H1 (cell line): ENCODE results near the gene NPHP4. TPM values are rescaled to one million over a fixed set of nuclear protein-coding genes. Genes with fewer than 3 reads are reported as not detected.

Experiments
- BCL11A ChIP-seq, 2 experiments: IDR thresholded peaks; one replicate each; pipeline ENCODE4 v1.6.1; 2011; ENCODE audit warnings: low read depth in 2 of 2, low read length in 2 of 2, mild to moderate bottlenecking in 2 of 2
- CEBPB ChIP-seq: IDR thresholded peaks from 2 replicates; pipeline ENCODE4 v1.6.1; 2012; ENCODE audit warnings: low read depth, low read length
- CHD1 ChIP-seq: IDR thresholded peaks from 2 replicates; pipeline ENCODE4 v1.6.1; 2012; ENCODE audit warnings: low read depth, low read length, improper control_type of control experiment
- CTBP2 ChIP-seq: IDR thresholded peaks from 2 replicates; pipeline ENCODE4 v1.7.0; 2011; ENCODE audit warnings: borderline replicate concordance, mild to moderate bottlenecking, moderate library complexity, mixed read lengths, low read length; ENCODE audit not compliant: insufficient read depth, insufficient read length
- GABPA ChIP-seq: IDR thresholded peaks from 2 replicates; pipeline ENCODE4 v1.6.1; 2011; ENCODE audit warnings: mild to moderate bottlenecking, low read length, moderate library complexity, borderline replicate concordance; ENCODE audit not compliant: insufficient read depth
- MAX ChIP-seq: IDR thresholded peaks from 2 replicates; pipeline ENCODE4 v1.6.1; 2012; ENCODE audit warnings: inconsistent platforms
- NRF1 ChIP-seq: IDR thresholded peaks from 2 replicates; pipeline ENCODE4 v1.6.1; 2011; ENCODE audit warnings: mild to moderate bottlenecking, low read depth, low read length, improper control_type of control experiment
- POLR2A ChIP-seq, 2 experiments: IDR thresholded peaks; 1 replicate in 1 of 2; 2 replicates in 1 of 2; pipeline ENCODE4 v1.6.1; 2011; ENCODE audit warnings: low read depth in 2 of 2, low read length in 2 of 2, mild to moderate bottlenecking in 2 of 2; ENCODE audit errors: control extremely low read depth in 1 of 2
- POLR2AphosphoS5 ChIP-seq: IDR thresholded peaks from 2 replicates; pipeline ENCODE4 v1.6.1; 2011; ENCODE audit warnings: low read depth, low read length
- RFX5 ChIP-seq: IDR thresholded peaks from 2 replicates; pipeline ENCODE4 v1.6.1; 2011; ENCODE audit warnings: low read depth, low read length, improper control_type of control experiment, borderline replicate concordance
- polyA plus RNA-seq, 7 experiments: library from polyadenylated mRNA; depleted of rRNA in 3 of 7; stranded (reverse) in 5 of 7; unstranded in 2 of 7; fragments of >200 nt in 5 of 7; fragments of 200-250 nt in 2 of 7; gene quantifications; 1 replicate in 5 of 7; 2 replicates in 1 of 7; 4 replicates in 1 of 7; pipeline versions ENCODE4 v1.2.1 to v1.2.3, GENCODE V29; 2011 to 2013; ENCODE audit warnings: missing spikeins in 2 of 7, mixed read lengths in 2 of 7
- total RNA-seq: library from RNA; stranded (reverse); fragmentation: NEBNext Ultra II Directional; extraction: Animal tissue kit (Norgen Biotek cat#: 25700); gene quantifications from 2 replicates; pipeline ENCODE4 v1.2.1, GENCODE V29; 2021
- TF ChIP-seq, protein P1 (sequence below): fragments of 300-600 bp; sonication (generic); IDR thresholded peaks from 2 replicates; pipeline ENCODE4 v1.7.1; 2012; ENCODE audit warnings: low read length, moderate library complexity, mild to moderate bottlenecking, inconsistent platforms; ENCODE audit not compliant: insufficient replicate concordance

Gene NPHP4
- total and polyA plus RNA-seq, 2 of the 8 experiments (the other 6 are each of a cell fraction or from before 2014, with no cell fraction given): 5.8 to 14.0 TPM

DNA sequence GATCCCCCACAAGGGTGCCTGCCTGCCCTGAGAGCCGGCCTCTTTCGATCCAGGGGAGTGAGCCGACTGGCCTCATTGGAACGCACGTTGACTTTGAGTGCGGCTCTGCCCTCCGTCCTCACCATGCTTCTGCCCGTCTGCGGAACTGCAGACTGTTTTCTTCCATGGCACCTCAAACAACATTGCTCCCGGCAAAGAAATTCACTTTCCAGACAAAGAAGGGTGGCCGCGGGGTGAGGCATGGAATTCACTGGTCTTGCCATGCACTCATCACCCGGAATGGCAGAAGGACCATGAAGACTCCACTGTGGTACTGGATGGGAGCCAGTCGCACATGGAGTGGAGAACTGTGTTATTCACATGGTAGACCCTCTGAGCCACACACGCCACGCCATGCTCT lies 169.5 kb downstream of the NPHP4 start (continued):
- TF ChIP-seq, protein P1, sequence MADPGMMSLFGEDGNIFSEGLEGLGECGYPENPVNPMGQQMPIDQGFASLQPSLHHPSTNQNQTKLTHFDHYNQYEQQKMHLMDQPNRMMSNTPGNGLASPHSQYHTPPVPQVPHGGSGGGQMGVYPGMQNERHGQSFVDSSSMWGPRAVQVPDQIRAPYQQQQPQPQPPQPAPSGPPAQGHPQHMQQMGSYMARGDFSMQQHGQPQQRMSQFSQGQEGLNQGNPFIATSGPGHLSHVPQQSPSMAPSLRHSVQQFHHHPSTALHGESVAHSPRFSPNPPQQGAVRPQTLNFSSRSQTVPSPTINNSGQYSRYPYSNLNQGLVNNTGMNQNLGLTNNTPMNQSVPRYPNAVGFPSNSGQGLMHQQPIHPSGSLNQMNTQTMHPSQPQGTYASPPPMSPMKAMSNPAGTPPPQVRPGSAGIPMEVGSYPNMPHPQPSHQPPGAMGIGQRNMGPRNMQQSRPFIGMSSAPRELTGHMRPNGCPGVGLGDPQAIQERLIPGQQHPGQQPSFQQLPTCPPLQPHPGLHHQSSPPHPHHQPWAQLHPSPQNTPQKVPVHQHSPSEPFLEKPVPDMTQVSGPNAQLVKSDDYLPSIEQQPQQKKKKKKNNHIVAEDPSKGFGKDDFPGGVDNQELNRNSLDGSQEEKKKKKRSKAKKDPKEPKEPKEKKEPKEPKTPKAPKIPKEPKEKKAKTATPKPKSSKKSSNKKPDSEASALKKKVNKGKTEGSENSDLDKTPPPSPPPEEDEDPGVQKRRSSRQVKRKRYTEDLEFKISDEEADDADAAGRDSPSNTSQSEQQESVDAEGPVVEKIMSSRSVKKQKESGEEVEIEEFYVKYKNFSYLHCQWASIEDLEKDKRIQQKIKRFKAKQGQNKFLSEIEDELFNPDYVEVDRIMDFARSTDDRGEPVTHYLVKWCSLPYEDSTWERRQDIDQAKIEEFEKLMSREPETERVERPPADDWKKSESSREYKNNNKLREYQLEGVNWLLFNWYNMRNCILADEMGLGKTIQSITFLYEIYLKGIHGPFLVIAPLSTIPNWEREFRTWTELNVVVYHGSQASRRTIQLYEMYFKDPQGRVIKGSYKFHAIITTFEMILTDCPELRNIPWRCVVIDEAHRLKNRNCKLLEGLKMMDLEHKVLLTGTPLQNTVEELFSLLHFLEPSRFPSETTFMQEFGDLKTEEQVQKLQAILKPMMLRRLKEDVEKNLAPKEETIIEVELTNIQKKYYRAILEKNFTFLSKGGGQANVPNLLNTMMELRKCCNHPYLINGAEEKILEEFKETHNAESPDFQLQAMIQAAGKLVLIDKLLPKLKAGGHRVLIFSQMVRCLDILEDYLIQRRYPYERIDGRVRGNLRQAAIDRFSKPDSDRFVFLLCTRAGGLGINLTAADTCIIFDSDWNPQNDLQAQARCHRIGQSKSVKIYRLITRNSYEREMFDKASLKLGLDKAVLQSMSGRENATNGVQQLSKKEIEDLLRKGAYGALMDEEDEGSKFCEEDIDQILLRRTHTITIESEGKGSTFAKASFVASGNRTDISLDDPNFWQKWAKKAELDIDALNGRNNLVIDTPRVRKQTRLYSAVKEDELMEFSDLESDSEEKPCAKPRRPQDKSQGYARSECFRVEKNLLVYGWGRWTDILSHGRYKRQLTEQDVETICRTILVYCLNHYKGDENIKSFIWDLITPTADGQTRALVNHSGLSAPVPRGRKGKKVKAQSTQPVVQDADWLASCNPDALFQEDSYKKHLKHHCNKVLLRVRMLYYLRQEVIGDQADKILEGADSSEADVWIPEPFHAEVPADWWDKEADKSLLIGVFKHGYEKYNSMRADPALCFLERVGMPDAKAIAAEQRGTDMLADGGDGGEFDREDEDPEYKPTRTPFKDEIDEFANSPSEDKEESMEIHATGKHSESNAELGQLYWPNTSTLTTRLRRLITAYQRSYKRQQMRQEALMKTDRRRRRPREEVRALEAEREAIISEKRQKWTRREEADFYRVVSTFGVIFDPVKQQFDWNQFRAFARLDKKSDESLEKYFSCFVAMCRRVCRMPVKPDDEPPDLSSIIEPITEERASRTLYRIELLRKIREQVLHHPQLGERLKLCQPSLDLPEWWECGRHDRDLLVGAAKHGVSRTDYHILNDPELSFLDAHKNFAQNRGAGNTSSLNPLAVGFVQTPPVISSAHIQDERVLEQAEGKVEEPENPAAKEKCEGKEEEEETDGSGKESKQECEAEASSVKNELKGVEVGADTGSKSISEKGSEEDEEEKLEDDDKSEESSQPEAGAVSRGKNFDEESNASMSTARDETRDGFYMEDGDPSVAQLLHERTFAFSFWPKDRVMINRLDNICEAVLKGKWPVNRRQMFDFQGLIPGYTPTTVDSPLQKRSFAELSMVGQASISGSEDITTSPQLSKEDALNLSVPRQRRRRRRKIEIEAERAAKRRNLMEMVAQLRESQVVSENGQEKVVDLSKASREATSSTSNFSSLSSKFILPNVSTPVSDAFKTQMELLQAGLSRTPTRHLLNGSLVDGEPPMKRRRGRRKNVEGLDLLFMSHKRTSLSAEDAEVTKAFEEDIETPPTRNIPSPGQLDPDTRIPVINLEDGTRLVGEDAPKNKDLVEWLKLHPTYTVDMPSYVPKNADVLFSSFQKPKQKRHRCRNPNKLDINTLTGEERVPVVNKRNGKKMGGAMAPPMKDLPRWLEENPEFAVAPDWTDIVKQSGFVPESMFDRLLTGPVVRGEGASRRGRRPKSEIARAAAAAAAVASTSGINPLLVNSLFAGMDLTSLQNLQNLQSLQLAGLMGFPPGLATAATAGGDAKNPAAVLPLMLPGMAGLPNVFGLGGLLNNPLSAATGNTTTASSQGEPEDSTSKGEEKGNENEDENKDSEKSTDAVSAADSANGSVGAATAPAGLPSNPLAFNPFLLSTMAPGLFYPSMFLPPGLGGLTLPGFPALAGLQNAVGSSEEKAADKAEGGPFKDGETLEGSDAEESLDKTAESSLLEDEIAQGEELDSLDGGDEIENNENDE: no peak
- TF ChIP-seq POLR2AphosphoS5 (no peak), BCL11A (IDR thresholded peaks at IDR 0.05; ENCODE audit: low read depth in 2 of 2, low read length in 2 of 2) (no peak), NRF1 (no peak), MAX (no peak), CEBPB (no peak), CHD1 (no peak), GABPA (no peak), POLR2A (IDR thresholded peaks at IDR 0.05; ENCODE audit: control extremely low read depth in 1 of 2, low read depth in 2 of 2, low read length in 2 of 2) (no peak), RFX5 (no peak), CTBP2 (no peak)
